A673 (cell line): ENCODE data around the gene CTRB2. TPM values are rescaled to one million over a fixed set of nuclear protein-coding genes. Genes with fewer than 3 reads are reported as not detected.

ENCODE experiments used
- BruUV-seq: library from RNA; stranded (reverse); fragments of 400-500 nt; replicated peaks from 2 replicates; lab custom pipeline; 2021; lab: Mats Ljungman, UMichigan
- CTCF ChIA-PET: fragments of 300-600 bp; sonication (Branson Sonifier 250); formaldehyde crosslinking; loops from one replicate; lab custom pipeline; 2022; ENCODE audit warnings: antibody characterized with exemption; lab: Charles Lee
- POLR2A ChIA-PET: fragments of 300-600 bp; sonication (Branson Sonifier 250); formaldehyde crosslinking; loops from one replicate; lab custom pipeline; 2022; ENCODE audit warnings: antibody characterized with exemption; ENCODE audit not compliant: low non-redundant PET; lab: Charles Lee
- DNase-seq: peaks from one replicate; pipeline ENCODE4 v3.0.0-alpha.2; 2015; ENCODE audit warnings: low spot score
- H3K27ac ChIP-seq: fragments of 200-600 bp; sonication (generic); 2 replicates; pipeline ENCODE4 v1.5.1; 2016; ENCODE audit warnings: mixed run types, low read depth, mild to moderate bottlenecking, mixed read lengths, antibody characterized with exemption, low read length; ENCODE audit not compliant: poor library complexity, severe bottlenecking
- H3K27me3 ChIP-seq: fragments of 200-600 bp; sonication (generic); replicated peaks from 2 replicates; pipeline ENCODE4 v1.6.1; 2017; ENCODE audit warnings: mixed run types, low read depth, mild to moderate bottlenecking, mixed read lengths, antibody characterized with exemption, low read length; ENCODE audit not compliant: insufficient read depth, poor library complexity
- H3K36me3 ChIP-seq: fragments of 200-600 bp; sonication (generic); 2 replicates; pipeline ENCODE4 v1.6.1; 2016; ENCODE audit warnings: mixed run types, mild to moderate bottlenecking, mixed read lengths, antibody characterized with exemption, low read length; ENCODE audit not compliant: insufficient read depth, poor library complexity, severe bottlenecking
- H3K4me1 ChIP-seq: fragments of 200-600 bp; sonication (generic); 2 replicates; pipeline ENCODE4 v1.6.1; 2017; ENCODE audit warnings: mixed run types, mild to moderate bottlenecking, mixed read lengths, antibody characterized with exemption, low read length; ENCODE audit not compliant: insufficient read depth, poor library complexity, severe bottlenecking
- H3K4me3 ChIP-seq: fragments of 200-600 bp; sonication (generic); 2 replicates; pipeline ENCODE4 v1.5.1; 2016; ENCODE audit warnings: low read depth, mixed run types, mild to moderate bottlenecking, mixed read lengths, low read length; ENCODE audit not compliant: poor library complexity, severe bottlenecking
- H3K9me3 ChIP-seq: fragments of 200-600 bp; sonication (generic); 2 replicates; pipeline ENCODE4 v1.6.1; 2016; ENCODE audit warnings: mixed run types, low read depth, mild to moderate bottlenecking, mixed read lengths, antibody characterized with exemption, low read length; ENCODE audit not compliant: poor library complexity, severe bottlenecking
- CTCF ChIP-seq: fragments of 300-800, 200-600 bp; sonication (generic); conservative IDR thresholded peaks from 2 replicates; pipeline ENCODE4 v1.5.1; 2017; ENCODE audit warnings: low read depth, mild to moderate bottlenecking, antibody characterized with exemption, low read length, moderate library complexity, mixed read lengths
- EZH2 ChIP-seq: fragments of 200-600 bp; sonication (generic); IDR thresholded peaks from 2 replicates; pipeline ENCODE4 v1.6.1; 2017; ENCODE audit warnings: borderline replicate concordance, low read depth, mild to moderate bottlenecking, mixed read lengths, antibody characterized with exemption, low read length; ENCODE audit not compliant: poor library complexity, severe bottlenecking
- intact Hi-C: fragments of 100-400 bp; cut with micrococcal nuclease; formaldehyde crosslinking; loops from one replicate; pipeline ENCODE4 v1.10.0; 2022; ENCODE audit not compliant: unreplicated experiment
- total RNA-seq: library from RNA; stranded (reverse); gene quantifications from 2 replicates; pipeline ENCODE4 v1.2.3, GENCODE V29; 2021

CTRB2 gene
- total RNA-seq, 1 experiment from 2014 or later = not detected

- POLR2A ChIA-PET = no interaction called here
These were observed 22.4 kb upstream of the CTRB2 start for GRCh38 chr16:75229172-75230031.

GRCh38 chr16:75228143-75228976 is 21.4 kb upstream of the CTRB2 start:
- CTCF ChIA-PET = no interaction called here
- H3K4me1 ChIP-seq = no peaks in the 10 kb centered on the region
- no peak overlapping the region for H3K4me3 ChIP-seq
- H3K27ac ChIP-seq = no peak overlapping the region
- no peak for TF ChIP-seq CTCF
- peaks cover 25% of the 10 kb centered on the region for H3K36me3 ChIP-seq
- BruUV-seq = no TSS peak
- intact Hi-C loops = no loop called here
- POLR2A ChIA-PET = no interaction called here
- no peaks in the 10 kb centered on the region for H3K9me3 ChIP-seq
- no peak for DNase-seq
- H3K27me3 ChIP-seq = no peaks in the 10 kb centered on the region

More at GRCh38 chr16:75229172-75230031, 22.4 kb upstream of the CTRB2 start:
- peaks cover 31% of the 10 kb centered on the region for H3K36me3 ChIP-seq
- H3K9me3 ChIP-seq = no peaks in the 10 kb centered on the region
- BruUV-seq = no TSS peak
- no peak for DNase-seq
- TF ChIP-seq CTCF (no peak), EZH2 (no peak)
- CTCF ChIA-PET = no interaction called here
- H3K4me3 ChIP-seq = no peak overlapping the region
- H3K27me3 ChIP-seq = no peaks in the 10 kb centered on the region
- H3K27ac ChIP-seq = no peak overlapping the region
- intact Hi-C loops = loop anchor here (5.0 kb wide), 1 partner anchor 173 kb away; no protein-coding TSS in a partner anchor
- H3K4me1 ChIP-seq = peaks cover 5% of the 10 kb centered on the region

GRCh38 chr16:75227361-75228142 is 20.6 kb upstream of the CTRB2 start:
- no peak for DNase-seq
- Histone ChIP-seq H3K27me3 (no peaks in the 10 kb centered on the region), H3K4me1 (no peaks in the 10 kb centered on the region), H3K9me3 (no peaks in the 10 kb centered on the region), H3K27ac (no peak overlapping the region), H3K4me3 (no peak overlapping the region), H3K36me3 (peaks cover 17% of the 10 kb centered on the region)
- intact Hi-C loops = no loop called here
- POLR2A ChIA-PET = no interaction called here
- CTCF ChIA-PET = no interaction called here
- BruUV-seq = no TSS peak
- no peak for TF ChIP-seq EZH2
- no peak for TF ChIP-seq CTCF
